HG02642 (cell line): ENCODE data around the gene NDE1.
A peak's percentile ranks its signal among the peaks of the same experiment; 100 is the strongest.
"Not testable (repeated sequence)": the region's sequence is repeated elsewhere in the genome, so short reads cannot be mapped to it uniquely, and the experiment has no call there.

ENCODE experiments used
- ATAC-seq: cut with Tn5 transposase; IDR thresholded peaks from one replicate; pipeline ENCODE4 v1.9.1; 2021; ENCODE audit warnings: mild to moderate bottlenecking; ENCODE audit not compliant: unreplicated experiment, poor library complexity

NDE1 gene

DNA sequence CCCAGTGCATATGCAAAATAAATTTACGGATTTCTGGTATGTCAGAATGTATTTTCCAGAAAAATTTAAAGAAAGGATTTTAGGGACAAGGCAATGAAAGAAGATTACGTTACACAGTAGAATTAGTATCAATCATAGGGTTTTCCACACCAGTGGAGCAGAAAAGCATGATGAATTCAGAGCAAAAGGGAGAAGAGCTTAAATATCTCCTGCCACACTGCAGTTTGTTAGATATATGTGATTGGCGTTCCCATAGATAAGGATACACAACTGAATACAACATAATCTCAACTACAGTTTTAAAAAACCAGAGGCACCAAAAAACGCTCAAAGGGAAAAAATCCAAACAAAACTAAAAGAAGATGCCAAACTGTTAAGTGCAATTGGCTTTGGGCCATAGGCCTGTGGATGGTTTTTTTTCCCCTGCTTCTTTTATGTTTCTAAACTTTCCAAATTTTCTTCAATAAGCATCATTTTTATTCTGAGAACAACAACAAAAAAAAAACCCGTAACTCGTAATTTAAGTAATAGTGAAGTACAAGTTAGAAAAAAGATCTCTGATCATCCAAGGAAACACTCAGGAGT is 29.3 kb upstream of the NDE1 start:
- no peak for ATAC-seq

DNA sequence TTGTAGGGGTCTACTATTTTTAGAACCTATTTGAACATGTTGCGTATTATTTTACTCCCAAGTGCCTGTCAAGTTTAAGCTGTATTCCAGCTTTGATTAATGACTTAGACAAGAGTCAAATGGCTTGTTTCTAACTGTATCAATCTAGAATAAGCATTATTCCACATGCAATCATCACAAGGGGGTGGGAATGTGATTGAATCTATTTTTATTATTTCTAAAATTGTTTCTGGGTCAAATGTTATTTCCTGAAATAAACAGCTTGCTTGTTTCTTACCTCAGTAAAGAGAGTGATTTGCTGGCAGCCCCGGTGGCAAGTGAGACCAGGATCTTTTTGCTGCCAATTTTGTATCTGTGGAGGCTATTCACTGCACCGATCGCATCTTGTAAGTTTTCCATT is 28.6 kb upstream of the NDE1 start:
- no peak for ATAC-seq

DNA sequence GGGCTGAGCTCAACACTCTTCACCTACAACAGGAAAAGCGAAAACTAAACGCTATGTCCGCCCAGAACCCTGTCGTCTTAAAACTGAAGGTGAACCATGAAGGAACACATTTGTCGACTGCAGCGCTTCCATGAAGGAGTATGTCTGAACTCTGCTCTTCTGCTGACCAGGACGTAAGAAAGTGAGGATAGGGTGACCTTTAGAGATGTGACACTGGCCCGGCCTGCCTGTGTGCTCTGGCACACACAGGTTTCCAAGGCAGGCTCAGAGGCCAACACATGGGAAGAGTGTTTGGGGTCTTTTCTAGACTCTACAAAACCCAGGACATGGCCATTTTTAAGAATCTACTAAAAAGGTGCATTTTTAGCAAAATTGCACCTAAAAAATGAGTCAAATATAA is 28.2 kb upstream of the NDE1 start:
- ATAC-seq: no peak

DNA sequence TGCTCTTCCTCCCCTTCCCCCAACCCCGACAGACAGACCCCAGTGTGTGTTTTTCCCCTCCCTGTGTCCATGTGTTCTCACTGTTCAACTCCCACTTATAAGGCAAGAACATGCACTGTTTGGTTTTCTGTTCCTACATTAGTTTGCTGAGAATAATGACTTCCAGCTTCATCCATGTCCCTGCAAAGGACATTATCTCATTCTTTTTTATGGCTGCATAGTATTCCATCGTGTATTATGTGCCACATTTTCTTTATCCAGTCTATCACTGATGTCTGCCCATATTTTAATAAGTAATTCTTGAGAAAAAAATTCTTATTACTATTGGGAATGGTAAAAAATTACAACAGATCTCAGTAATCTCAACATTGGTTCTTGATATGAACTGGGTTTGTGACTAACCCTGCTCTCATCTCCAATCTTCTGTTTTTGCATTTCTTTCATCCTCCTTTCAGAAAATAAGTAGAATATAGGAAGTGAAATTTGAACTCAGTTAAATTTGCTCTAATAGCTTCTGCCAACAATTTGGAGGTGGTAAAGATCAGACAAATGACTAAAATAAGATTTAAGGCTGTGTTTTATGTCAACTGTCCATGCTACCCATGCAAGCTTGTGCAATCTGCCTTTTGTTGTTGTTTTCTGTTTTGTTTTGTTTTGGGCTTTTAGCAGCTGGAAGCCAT is 18.2 kb upstream of the NDE1 start:
- ATAC-seq: no peak

DNA sequence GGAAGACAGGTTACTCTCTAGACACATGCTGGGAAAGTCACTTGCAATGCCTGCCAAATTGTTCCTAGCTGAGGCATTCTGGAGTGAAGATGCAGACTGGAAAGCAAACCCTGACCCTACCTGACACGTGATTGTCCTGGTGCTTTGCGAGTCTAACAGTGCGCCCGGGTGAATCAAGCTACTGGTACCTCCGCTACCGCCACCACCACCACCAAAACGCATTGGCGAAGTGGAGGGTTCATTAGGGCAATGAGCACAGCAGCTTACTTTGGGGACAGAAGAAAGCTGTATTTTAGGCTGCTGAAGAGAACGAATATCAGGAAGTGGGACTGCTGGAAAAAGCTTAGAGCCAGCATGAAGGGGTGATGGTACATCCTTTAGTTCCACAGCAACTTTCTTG is 14.1 kb upstream of the NDE1 start:
- no peak for ATAC-seq

DNA sequence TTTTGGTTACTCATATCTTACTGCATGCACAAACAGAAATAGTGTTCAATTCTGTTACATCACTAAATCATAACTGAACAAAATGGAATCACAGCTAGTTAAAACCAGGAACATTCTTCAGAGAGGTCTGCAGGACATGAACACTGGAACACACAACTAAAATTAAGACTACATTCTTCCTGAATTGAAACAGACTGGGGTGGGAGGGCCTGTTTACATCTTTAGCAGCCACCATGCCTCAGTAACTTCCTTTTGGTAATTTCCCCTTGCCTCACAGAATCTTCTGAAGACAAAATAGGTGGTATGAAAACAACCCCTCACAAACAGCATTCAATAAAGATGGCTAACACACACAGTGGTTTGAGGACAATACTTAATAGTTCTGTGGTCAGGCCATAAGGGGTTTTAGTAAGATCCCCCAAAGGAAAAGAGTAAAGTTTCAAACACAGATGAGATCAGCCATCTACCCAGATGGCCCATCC is 13.6 kb upstream of the NDE1 start:
- ATAC-seq: no peak

DNA sequence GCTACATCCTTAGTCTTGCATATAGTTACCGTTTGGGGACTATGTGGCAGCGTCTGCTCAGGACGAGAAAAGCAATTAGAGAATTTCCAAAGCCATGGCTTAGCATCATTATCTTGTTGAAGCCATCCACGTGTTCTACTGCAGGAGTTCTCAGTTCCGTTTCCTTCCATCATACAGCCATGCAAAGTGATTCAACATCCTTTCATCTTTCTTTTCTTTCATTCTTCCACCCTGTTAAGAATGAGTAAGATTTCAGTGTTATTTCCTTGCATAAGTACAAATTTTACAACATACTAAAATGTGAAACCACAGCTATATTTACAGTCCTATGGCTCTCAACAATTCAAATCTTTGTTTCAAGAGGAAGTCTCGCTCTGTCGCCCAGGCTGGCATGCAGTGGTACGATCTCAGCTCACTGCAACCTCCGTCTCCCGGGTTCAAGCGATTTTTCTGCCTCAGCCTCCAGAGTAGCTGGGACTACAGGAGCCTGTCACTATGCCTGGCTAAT is 10.9 kb upstream of the NDE1 start:
- ATAC-seq: no peak

DNA sequence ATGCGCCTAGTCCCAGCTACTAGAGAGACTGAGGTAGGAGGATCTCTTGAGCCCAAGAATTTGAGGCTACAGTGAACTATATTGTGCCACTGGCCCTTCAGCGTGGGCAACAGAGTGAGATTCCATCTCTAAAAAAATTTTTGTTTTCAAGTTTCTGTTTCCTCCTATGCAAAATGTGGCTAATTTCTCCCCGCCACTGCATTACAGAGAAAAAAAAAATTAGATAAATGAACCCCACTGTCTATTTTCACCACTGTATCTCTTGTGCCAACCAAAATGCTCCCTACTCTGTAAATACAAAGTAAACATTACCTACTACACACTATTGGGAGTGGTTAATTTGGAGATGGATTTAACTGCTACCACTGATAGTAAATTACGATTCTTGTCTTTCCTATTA is 9.1 kb upstream of the NDE1 start:
- ATAC-seq: no peak

DNA sequence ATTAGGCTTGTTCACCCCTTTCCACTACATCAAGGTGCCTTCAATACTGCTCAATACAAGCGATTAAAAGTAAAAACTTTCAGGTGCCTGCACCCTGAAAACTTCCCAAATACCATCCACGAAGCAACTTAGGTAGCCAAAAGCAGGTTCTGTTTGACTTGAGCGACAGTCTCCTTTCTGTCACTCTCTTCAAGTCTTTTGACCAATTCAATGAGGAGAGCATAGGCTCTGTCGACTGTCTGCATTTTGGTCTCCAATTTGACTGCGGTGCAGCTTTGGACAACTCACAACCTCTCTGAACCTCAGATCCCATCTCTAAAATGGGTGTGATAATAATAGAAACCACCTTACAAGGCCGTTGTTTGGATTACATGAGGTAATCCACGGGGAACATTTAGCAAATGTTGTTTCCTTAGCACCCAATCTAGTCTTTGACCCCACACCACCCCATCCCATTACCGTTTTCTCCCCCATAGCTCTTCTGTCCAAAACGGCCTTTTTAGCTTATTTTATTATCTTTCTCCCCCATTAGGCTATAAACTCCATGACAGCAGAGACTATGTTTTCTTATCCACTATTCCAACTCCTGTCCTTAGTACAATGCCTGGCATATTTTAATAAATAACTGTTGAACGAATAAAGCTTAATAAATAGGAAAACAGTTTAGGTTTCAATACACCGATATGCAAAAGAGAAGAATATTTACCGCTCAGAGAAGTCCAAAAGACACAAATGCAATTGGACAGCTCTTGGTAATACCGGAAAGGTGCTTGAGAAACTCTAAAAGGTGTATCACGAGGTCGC is 8.1 kb upstream of the NDE1 start:
- no peak for ATAC-seq

DNA sequence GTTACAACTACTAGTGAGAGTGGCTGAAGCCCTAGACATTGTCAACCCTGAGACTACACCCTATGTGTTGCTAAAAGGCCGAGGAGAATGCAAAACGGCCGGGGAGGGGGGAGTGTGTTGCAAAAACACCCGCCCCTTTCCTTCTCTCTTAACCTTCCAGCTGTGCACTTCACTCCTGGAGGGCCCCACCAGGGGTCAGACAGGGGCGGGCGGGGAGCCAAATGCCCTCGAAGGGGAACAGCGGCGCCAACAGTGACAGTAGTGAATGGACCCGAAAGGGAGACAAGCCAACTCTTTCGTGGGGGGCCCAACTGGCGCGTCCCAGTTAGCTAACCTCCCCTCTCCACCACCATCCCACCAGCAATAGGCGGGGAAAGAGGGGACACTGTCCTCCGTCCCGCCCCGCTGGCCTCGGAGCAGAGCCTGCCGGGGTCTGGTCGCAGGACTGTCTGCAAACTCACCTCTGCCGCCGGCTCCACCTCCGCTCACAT is 7.4 kb upstream of the NDE1 start:
- peak; percentile 52 for ATAC-seq

DNA sequence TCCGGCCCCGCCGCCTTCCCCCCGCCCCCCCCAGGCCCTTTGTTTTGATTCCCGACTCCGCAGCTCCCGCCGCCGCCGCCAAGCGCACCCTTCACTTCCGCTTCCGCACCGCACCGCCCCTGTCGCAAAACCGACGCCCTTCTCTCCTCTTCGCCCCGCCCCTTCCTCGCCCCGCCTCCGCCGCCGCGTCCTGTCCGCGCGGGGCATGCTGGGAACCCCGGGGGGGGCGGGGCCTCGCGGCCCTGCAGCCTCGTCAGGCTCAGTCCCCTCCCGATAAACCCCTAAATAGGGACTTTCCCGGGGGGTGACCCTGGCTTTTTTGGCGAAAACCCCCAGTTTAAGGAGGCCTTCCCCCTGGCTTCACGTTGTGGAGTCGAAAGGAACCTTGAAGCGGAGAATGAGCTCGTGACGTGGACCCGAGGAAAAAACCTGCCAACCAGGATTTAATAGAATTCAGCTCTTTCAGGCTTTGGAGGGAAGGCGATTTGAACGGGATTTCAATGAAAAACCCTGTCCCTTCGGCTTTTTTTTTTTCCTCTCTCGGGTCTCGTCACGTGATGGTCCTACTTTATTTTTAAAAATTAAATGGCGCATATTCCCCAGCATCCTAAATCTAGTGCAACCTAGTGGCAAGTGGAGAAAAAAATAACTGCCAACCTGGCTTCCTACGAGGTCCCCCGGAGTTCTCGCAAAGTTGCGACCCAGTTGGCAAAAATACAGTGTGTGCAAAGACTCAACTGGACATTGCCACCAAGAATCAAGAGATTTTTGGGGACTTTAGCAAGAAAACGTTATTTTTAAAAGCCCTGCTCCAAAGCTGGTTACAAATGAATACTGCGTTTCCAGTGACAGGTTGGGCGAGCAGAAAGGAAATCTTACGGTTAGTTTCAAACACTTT is 6.7 kb upstream of the NDE1 start, which contains the start of gene MARF1:
MARF1 (minus strand) TSS at position 107 of the 898 bp plus-strand sequence. CDS start 3,921 bp downstream, outside the sequence.
- ATAC-seq: peak; percentile 70

DNA sequence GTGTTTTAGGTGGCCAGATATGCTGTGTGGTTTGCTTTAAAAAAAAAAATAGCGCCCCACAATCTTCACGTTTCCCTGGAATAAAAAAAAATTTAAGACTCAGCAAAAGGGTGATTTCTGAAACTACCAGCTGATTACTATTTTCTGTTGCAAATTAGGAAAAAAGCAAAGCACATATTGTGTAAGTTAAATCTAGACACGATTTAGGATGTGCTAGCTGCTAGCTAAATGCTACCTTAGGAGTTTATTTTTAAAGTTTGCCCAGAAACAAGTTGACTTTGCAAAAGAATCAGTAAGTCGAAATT is 6.1 kb upstream of the NDE1 start:
- ATAC-seq: no peak

DNA sequence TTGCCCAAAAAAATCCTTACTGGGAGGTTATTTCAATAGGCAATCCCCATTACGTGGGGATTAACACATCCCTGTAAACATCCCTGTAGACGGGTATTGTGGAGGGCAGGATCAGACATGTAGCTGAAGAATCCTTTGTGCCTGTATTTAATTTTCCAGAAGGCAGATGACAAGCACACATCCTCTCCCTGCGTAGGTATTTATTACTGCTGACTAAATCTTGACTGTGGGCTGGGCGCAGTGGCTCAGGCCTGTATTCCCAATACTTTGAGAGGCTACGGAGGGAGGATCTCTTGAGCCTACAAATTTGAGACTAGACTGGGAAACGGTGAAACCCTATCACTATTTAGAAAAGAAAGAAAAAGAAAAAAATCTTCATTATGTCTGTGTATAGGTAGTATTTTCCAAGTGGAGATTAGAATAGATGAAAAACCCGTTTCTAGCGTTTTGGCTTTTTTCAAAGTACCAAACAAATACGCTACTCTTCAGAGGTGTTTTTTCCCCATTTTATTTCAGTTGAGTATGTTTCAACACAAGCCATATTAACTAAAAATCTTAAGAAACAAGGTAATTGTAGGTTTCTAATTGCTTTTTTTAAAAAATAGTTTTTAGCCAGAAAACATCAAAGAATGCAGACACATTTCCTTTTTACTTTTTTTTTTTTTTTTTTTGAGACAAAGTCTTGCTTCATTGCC is 5.6 kb upstream of the NDE1 start:
- no peak for ATAC-seq

DNA sequence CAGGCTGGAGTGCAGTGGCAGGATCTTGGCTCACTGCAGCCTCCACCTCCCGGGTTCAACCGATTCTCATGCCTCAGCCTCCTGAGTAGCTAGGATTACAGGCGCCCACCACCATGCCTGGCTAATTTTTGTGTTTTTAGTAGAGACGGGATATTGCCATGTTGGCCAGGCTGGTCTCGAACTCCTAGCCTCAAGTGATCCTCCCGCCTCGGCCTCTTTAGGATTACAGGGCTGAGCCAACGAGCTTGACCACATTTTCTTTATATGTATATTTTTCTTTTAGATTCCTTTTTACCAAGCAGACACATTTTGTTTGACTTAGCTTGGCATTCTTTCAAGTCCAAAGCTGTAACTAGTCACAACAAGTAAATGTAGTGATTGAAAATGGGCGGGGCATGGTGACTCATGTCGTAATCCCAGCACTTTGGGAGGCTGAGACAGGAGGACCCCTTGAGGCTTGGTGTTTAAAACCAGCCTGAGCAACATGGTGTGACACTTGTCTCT is 5.0 kb upstream of the NDE1 start:
- not testable (repeated sequence) for ATAC-seq

DNA sequence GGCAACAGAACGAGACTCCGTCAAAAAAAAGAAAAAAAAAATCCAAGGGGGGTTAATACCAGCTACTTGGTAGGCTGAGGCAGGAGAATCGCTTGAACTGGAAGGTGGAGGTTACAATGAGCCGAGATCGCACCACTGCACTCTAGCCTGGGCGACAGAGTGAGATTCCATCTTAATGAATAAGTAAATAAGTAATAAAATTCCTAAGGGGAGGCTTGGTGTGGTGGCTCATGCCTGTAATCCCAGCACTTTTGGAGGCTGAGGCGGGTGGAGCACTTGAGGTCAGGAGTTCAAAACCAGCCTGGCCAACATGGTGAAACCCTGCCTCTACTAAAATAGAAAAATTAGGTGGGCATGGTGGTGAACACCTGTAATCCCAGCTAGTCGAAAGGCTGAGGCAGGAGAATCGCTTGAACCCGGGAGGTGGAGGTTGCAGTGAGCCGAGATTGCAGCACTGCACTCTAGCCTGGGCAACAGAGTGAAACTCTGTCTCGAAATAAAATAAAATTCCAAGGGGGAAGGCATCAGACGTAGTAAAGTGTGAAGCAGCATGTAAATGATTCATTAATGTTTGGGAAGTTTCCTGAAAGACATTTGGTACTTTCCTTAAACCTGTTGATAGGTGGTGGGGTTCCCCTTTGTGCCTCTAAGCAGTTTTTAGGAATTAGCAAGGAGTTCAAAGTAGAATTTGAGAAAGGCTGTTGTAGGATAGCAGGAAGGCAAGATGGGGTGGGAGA is 3.3 kb upstream of the NDE1 start:
- not testable (repeated sequence) for ATAC-seq

DNA sequence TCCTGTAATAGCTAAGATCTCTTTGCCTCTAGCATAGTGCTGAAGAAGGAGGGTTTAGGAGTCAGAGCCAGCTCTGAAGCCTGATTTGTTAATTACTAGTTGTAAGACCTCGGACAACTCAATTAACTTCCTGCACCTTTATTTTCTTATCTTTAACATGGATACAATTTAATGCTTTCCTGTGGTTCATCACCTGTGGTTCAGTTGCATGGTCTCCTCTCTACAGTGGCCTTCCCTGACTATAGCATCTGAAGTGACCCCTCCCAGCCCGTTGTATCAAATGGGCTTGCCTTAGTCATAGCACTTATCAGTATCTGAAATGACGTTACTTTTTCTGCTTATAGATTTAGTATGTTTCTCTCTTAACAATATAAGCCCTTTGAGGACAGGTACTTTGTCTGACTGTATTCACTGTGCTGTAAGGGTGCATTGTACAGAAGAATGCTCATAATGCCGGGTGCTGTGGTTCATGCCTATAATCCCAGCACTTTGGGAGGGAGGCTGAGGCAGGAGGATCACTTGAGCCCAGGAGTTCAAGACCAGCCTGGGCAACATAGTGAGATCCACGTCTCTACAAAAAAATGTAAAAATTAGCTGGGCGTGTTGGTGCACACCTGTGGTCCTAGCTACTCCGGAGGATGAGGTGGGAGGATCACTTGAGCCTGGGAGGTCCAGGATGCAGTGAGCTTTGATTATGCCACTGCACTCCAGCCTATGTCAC is 2.6 kb upstream of the NDE1 start:
- ATAC-seq: no peak

DNA sequence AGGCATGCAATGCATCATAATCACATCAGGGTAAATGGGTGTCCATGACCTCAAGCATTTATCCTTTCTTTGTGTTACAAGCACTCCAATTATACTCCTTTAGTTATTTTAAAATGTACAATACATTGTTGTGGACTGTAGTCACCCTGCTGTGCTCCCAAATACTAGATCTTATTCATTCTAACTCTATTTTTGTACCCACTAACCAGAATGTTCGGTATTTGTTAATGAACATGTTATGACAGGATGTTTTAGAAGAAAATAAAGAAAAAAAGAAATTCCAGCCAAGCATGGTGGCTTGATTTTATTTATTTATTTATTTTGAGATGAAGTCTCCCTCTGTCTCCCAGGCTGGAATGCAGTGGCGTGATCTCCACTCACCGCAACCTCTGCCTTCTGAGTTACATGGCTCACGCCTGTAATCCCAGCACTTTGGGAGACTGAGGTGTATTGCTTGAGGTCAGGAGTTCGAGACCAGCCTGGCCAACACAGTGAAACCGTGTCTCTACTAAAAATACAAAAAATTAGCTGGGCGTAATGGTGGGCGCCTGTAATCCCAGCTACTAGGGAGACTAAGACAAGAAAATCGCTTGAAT is 1.8 kb upstream of the NDE1 start:
- no peak for ATAC-seq

DNA sequence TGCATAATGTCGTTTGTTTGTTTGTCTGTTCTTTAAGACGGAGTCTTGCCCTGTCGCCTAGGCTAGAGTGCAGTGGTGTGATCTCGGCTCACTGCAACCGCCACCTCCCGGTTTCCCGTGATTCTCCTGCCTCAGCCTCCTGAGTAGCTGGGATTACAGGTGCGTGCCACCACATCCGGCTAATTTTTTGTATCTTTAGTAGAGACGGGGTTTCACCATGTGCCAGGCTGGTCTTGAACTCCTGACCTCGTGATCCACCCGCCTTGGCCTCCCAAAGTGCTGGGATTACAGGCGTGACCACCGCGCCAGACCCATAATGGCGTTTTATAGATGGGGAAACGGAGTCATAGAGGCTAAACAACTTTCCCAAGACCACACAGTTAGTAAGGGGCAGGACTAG is 734 bp upstream of the NDE1 start:
- ATAC-seq: not testable (repeated sequence)
